Endothelial cell of umbilical vein (primary cell): ENCODE measurements around the gene DENND1A.

ENCODE experiments used
- CTCF ChIP-seq, 2 donors: IDR thresholded peaks; 1 replicate in 1 of 2; 2 replicates in 1 of 2; pipeline ENCODE4 v1.5.1; 2011; ENCODE audit warnings: low read length in 2 of 2, mild to moderate bottlenecking in 2 of 2, moderate library complexity in 2 of 2, control low read depth in 1 of 2, inconsistent platforms in 1 of 2, low read depth in 1 of 2; ENCODE audit not compliant: insufficient read depth in 1 of 2; ENCODE audit errors: extremely low read depth in 1 of 2
- EZH2 ChIP-seq: IDR thresholded peaks from 2 replicates; pipeline ENCODE4 v1.6.1; 2012; ENCODE audit warnings: borderline replicate concordance, low read depth, mild to moderate bottlenecking, moderate library complexity, low read length, inconsistent platforms; ENCODE audit not compliant: severe bottlenecking
- FOS ChIP-seq: IDR thresholded peaks from 2 replicates; pipeline ENCODE4 v1.6.1; 2011; ENCODE audit warnings: mild to moderate bottlenecking, low read length, moderate library complexity, borderline replicate concordance; ENCODE audit not compliant: insufficient read depth
- JUN ChIP-seq: IDR thresholded peaks from 2 replicates; pipeline ENCODE4 v1.6.1; 2011; ENCODE audit warnings: borderline replicate concordance, low read depth; ENCODE audit not compliant: insufficient read length, insufficient read depth
- MAX ChIP-seq: IDR thresholded peaks from 2 replicates; pipeline ENCODE4 v1.6.1; 2011; ENCODE audit not compliant: insufficient read depth, insufficient read length
- MYC ChIP-seq: IDR thresholded peaks from one replicate; pipeline ENCODE4 v1.6.1; 2011; ENCODE audit warnings: mild to moderate bottlenecking, low read depth, low read length
- POLR2A ChIP-seq: IDR thresholded peaks from 2 replicates; pipeline ENCODE4 v1.6.1; 2012; ENCODE audit warnings: low read depth, mild to moderate bottlenecking, control low read depth, low read length
- POLR2AphosphoS5 ChIP-seq: IDR thresholded peaks from 2 replicates; pipeline ENCODE4 v1.6.1; 2012; ENCODE audit warnings: low read depth, mild to moderate bottlenecking, control low read depth, low read length, moderate library complexity; ENCODE audit not compliant: insufficient read depth

GRCh38 chr9:123505496-123505895 lies 424.4 kb downstream of the DENND1A start:
- TF ChIP-seq CTCF (IDR thresholded peaks at IDR 0.05; ENCODE audit: extremely low read depth in 1 of 2, insufficient read depth in 1 of 2, low read depth in 1 of 2, low read length in 2 of 2) (no peak), POLR2A (no peak), POLR2AphosphoS5 (no peak), MYC (no peak), EZH2 (no peak), MAX (no peak), JUN (no peak), FOS (no peak)
